GM18909 (cell line): ENCODE results near the gene ZNF319.

Source experiments
- ATAC-seq: cut with Tn5 transposase; IDR thresholded peaks from one replicate; pipeline ENCODE4 v1.9.1; 2021; ENCODE audit warnings: mild to moderate bottlenecking; ENCODE audit not compliant: unreplicated experiment, poor library complexity

ZNF319 gene

DNA sequence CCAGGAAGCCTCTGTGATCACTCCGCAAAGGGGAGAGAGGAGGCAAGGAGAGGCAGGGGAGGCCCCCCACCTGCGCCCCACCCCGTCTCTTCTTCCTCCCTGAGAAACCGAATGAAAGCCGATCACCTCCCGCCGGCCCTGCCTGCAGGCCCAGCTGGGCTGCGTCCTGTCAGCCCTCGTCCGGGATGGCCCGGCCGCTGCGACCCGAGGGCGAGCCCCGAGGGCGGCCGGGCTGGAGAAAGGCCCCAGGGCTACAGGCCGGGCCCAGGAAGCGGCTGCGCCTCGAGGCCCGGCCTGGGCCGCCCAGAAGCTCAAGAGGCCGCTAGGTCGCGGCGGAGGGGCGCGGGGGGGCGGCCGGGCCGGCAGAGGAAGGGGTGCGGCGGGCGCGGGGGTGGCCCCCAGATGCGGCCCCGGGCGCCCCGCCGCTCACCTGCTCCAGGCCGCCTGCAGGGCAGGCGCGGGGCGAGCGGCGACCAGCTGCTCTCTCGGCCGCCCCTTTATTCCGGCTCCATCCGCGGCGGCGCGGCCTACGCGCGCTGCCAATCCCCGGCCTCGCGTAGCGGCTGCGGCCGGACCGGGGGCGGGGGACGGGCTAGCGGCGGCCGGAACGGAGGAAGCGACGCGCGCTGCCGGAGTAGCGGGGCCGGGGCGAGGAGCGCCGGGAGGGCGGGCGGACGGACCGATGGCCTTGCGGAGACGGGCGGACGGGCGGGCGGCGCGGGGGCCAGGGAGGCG lies at the start of gene ZNF319:
Gene ZNF319, minus strand, starts transcription at position 702 of the 735 bp plus-strand sequence. CDS start 2,407 bp downstream, outside the sequence.
- peak; percentile 25 for ATAC-seq

DNA sequence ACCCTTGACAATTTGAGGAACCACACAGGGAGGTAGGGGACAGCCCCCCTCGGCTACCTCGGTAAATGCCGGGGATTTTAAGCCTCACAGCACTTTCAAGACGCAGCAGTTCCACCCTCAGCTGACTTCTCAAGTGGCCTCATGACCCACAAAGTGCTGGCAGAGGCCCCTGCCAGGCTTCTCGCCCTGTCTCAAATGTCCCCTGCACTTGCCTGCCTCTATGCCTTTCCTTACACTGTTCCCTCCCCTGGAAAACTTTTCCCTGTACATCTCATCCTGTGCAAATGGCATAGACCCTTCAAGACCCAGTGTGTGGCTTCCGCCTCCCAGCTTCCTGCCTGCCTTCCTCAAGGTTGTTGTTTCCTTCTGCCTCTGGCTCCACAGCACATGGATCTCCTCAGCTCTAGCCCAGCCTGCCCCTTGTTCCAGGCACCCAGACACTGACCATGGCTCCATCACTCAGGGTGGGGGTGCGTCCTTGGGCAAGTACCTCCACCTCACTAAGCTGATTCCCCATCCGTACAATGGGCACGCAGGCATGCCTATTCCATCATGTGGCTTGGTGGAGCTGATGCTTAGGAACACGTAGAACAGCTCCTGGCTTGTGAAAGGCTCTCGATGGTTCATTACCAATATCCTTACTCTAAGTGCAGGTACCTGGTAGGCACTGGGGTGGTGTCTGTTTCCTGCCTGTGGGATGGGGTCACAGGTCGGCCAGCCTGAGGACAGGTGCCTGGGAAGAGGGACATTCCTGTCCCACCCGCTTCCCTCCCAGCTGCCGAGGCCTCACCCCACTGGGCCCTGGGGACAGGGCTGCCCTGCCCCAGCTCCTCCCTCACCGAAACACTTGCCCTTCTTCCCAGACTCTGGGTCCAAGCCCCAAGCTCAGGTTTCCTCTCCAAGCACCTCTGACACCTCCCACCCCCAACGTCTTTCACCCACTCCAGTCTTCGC lies 49.0 kb upstream of the ZNF319 start:
- ATAC-seq: no peak

DNA sequence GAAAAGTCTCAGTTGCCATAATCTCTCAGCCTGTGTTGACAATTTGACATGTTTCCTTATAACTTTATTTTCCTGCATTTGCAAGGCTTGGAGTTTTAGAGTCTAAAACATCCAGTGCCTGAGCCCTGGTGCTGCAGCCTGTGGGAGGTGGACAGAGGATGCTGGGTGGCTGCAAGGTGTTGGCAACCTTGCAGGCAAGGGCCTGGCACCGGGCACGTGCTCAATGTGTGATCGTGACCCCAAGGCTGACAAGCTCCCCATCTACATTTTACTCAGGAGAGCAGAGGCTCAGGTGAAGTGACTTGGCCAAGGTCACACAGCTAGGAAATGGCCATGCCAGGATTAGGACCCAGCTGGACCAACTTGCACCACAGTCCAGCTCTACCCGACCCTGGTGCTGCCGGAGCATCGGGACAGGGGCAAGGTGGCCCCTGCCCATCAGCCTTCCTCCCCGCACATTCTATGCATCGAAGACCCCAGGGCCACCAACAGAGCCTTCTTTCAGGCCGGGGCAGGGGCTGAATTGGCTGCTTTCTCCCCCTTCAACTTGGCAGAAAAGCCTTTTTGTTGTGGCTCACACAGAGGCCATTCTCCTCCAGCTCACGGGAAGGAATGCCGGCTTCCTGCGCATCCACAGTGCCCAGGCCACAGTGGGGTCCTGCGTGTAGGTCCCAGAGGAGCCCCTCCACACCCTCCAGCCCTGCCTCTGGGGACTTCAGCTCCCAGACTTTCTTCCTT lies 48.2 kb upstream of the ZNF319 start:
- no peak for ATAC-seq

DNA sequence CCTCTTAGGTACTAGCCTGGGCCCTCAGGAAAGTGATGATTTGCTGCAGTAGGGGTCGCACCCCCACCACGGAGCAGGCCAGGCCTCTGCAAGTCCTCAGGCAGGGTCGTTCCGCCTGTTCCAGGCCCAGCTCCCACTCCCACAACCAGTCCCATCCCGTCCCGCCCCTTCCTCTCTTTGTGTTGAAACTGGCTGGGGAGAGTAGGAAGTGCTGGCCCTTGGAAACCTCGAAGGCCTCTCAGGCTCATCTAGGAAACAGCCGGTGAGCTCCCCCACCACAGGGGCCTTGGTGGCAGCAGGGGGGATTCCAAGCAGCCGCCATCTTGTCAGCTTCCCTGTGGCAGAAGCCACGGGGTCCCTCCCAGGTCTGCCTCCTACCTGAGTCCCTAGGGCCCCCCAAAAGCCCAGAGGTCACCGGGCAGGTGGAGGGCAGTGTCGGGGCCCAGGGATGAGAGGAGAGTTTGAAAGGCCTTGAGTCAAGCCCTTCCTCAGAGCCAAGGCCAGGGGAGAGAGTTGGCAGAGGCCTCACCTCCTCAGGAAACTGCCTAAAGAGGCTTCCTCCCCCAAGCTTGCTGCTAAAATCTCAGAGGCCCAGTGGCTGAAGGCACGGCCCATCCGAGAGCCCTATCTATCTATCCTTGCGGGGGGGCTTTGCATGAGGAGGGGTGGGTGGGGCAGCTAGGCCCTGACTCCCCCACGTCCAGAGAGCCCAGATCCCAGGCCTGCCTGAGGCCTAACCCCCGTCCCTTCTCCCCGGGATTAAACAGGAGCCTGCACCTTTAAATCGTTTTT lies 47.3 kb upstream of the ZNF319 start:
- no peak for ATAC-seq

DNA sequence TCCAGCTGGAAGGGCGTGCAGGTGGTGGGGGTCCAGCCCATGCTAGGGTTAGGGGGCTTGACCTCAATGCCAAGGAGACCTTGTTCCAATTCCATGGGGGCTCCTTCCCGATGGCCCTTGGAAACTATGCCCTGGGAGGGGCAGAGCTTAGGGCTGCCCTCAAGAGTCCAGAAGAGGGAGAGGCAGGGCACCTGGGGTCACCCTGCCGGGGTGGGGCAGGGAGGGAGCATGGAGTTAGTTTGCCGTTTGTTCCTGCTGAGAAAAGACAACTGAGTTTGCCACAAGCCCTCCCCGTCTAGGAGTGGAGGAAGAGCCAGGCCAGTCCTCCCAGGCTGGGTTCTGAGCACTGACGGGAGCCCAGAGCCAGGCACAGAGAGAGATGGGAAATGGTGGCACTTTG lies 46.5 kb upstream of the ZNF319 start:
- no peak for ATAC-seq

DNA sequence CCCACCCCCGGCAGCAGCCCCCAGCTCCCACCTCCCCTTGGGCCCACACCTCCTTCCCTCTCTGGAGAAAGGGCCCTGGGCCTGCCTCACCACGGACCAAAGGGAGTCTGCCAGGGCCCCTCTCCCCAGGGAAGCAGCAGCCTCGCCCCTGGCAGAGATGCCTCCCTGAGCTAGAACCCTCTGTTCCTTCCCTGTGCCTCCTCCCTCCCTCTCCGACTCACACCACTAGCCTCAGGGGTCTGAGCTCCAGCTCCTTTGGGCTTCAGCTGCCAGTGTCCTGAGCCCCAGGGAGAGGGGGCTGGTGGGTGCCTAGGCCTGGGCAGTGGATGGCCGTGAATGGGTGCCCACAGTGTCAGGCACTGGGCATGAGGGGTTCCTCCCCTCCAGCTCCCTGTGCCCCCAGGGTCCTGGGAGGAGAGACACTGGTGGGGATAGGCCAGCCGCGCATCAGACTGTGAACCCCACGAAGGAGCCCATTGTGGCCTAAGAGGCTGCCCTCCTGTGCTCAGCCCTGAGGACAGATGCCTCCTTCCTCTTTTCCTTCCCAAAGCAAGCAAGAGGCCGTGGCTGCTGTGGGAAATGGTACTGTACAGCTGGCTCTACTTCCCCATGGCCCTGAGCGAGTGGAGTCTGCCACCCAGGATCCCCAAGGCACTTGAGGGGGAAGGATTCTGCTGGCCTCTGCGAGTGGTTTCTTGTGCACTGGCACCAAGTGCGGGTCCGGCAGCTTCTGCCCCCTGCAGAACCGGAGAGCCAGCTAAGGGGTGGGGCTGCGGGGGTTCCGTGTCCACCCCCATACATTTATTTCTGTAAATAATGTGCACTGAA lies 45.8 kb upstream of the ZNF319 start:
- no peak for ATAC-seq

DNA sequence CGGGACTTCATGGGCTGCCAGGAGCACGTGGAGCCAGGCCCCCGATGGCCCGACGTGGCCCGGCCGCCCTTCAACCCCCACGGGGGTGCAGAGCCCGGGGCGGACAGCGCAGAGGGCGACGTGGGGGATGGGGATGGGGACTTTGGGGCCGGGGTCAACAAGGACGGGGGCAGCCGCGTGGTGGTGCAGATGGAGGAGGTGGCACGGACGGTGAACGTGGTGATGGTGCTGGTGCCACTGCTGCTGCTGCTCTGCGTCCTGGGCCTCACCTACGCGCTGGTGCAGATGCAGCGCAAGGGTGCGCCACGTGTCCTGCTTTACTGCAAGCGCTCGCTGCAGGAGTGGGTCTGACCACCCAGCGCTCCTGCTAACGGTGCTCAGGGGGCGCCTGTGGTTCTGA lies 44.6 kb upstream of the ZNF319 start:
- no peak for ATAC-seq

DNA sequence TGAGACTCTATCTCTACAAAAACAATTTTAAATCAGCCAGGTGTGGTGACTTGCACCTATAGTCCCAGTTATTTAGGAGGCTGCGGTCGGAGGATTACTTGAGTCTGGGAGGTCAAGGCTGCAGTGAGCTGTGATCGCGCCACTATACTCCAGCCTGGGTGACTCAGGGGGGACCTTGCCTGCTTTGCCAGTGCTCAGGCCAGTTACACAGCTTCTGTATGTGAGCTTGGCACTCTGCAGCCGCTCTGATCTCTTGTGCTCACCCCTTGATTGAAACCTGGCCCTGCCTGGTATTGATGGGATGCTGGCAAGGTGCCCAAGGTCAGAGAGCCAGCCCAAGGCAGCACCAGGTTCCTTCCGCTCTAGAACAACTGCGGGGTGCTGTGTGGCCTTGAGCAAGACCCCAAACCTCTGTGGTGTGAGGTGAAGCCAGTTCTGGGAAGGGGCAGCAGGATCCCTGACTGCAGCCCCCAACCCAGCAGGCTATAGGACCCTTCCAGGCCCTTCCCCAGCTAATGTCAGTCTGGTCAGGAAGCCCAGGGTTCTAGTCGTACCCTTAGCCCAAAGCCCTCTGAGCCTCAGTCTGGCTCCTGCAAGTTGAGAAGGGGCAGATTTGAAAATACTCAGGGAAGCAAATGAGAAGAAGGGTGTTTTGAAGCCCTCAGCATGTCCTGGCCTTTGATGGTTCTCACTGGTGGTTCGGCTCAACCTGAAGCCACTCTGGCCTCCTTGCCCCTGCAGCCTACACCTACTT lies 44.0 kb upstream of the ZNF319 start:
- ATAC-seq: no peak

DNA sequence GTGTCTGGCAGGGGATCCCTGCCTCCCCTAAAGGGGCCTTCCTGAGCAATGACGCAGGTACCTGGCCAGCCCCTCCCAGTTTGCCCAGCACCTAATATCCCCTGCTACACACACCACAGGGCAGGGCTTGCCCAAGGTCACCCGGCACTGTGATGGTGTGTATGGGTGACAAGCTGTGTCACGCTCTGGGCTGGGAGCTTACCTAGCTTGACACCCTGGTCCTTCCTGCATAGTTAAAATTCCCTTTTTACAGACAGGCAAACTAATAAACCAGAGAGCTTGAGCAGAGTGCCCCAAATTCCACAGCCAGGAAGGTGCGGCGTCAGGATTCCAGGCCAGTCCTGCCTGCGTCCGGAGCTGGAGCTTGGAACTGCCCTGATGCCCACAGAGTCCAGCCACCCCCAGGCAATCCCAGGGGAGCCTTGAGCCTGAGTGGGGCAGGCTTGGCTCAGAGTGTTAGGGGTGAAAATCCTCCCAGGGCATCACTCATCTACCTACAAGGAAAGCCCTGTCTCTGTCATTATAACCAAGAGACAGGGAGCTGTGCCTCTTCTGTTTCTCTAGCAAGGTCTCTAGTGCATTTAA lies 43.2 kb upstream of the ZNF319 start:
- no peak for ATAC-seq

DNA sequence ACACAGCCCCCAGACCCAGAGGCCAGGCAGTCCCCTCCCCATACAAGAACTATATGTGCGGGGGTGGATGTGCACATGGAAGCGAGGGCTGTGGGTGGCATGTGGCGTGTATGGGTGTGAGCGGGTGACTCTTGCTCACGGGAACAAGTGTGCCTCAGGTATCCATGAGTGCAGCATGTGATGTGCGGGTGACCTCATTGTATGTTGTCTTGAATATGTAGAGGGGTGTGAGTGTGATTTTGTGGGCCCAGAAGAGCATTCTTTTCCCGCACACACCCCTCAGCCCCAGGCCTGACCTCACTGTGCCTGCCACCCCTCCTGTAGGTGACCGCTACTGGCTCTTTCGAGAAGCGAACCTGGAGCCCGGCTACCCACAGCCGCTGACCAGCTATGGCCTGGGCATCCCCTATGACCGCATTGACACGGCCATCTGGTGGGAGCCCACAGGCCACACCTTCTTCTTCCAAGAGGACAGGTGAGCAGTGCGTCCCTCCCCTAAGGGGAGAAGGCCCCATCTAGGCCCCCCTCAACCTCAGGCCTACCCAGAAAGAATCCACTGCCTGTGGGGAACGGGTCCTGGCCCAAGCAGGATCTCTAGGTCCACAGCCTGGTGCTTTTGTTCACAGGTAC lies 42.5 kb upstream of the ZNF319 start:
- ATAC-seq: no peak

DNA sequence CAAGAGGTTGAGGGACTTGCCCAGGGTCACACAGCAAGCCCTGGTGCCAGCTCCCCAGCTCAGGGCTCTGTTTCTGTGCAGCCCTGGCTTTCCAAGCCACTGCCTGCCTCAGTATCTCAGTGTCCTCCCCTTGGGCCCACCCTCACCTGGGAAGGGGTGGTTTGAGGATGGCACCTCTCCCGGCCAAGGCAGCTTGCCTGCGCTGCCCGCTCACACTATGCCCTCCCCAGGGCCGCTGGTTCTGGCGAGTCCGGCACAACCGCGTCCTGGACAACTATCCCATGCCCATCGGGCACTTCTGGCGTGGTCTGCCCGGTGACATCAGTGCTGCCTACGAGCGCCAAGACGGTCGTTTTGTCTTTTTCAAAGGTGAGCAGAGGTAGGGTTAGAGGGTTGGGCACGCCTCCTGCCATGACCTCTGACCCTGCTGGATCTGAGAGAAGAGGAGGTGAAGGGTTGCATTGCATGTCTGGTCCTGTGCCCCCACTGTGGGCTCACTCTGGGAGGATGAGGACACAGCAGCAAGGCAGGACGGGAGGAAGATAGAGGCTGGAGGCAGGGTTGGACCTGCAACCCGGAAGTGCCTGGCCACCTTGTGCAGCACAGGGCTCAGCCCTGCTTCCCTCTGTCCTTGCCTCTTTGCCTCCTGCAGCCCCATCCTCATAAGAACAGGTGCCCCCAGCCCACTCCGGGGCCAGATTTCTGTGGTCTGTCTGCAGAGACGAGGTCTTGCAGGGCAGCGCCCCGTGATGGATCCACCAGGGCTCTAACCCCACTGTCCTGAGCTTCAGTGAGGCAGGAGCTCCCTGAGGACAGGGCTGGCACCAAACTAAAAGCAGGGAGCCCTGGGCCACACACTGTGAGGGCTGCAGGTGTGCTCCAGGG lies 41.8 kb upstream of the ZNF319 start:
- no peak for ATAC-seq

DNA sequence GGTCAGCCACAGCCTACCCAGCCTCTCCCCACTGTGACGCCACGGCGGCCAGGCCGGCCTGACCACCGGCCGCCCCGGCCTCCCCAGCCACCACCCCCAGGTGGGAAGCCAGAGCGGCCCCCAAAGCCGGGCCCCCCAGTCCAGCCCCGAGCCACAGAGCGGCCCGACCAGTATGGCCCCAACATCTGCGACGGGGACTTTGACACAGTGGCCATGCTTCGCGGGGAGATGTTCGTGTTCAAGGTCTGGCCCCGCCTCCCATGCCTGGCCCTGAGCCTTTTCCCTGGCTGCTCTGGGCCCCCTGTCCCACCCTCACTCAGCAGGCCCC lies 41.1 kb upstream of the ZNF319 start:
- ATAC-seq: no peak

DNA sequence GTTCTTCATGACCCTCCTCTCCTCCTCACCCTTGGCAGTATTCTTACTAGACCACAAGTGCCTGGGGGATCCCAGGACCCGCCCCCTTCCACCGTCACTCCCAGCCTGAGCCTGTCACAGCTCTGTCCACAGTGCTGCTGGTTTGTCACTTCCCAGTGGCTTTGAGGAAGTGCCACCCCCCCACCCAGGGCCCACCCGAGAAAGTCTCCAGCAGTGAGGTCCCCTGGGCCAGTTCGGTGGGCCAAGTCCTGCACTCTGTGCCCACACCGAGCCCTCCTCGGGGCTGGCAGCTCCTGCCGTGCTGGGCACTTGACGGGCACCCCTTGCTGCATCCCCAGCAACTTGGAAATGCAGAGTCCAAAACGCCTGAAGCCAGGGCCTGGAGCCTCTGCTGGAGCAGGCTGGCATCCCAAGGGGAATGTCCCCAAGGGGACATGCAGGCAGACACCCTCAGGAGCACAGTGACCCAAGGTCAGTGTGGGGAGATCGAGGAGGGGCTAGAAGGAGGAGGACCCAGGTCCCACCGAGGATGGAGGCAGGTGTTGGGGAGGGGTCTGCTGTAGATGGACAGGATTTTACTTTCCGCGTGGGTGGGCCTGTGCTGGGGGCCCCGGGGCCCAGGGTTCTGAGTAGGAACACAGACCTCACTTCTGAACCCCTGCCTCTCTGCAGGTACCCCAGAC lies 40.6 kb upstream of the ZNF319 start:
- ATAC-seq: no peak

DNA sequence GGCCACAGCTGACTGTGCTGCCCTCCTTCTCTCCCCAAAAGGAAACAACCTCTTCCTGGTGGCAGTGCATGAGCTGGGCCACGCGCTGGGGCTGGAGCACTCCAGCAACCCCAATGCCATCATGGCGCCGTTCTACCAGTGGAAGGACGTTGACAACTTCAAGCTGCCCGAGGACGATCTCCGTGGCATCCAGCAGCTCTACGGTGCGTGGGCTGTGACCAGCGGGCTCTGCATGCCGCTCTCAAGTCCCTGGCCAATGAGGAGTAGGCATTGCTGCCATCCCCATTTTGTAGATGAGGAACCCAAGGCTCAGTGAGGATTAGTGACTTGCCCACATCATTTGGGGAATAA lies 40.0 kb upstream of the ZNF319 start:
- ATAC-seq: no peak

DNA sequence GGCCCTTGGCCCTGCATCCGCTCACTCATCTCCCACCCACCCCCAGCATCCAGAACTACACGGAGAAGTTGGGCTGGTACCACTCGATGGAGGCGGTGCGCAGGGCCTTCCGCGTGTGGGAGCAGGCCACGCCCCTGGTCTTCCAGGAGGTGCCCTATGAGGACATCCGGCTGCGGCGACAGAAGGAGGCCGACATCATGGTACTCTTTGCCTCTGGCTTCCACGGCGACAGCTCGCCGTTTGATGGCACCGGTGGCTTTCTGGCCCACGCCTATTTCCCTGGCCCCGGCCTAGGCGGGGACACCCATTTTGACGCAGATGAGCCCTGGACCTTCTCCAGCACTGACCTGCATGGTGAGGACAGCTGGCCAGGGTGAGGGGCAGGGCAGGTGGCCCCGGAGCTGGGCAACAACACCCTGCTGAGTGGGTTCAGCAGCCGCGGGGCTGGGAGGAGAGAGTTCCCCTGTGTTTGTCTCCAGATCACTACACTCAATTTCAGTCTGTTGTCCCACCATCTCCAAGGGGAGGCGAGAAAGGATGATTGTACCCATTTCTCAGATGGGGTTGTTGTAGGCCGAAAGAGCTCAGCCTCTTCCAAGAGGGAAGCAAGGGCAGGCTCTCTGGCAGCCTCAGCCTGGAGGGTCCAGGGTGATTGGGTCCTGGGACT lies 39.5 kb upstream of the ZNF319 start:
- no peak for ATAC-seq

DNA sequence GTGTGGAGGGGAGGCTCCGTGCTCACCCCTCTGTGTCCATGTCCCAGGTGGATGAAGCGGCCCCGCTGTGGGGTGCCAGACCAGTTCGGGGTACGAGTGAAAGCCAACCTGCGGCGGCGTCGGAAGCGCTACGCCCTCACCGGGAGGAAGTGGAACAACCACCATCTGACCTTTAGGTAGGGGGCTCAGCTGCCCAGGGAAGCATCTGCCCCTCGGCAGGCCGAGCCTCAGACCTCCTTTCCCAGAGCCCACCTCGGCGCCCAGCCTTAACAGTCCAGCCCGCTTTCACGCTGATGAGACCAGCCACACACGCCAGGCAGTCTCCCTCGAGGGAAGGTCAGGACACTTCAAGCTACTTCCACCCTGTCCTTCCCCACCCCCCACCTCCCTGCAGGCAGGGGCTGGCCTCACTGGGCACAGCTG lies 37.8 kb upstream of the ZNF319 start:
- no peak for ATAC-seq
